Hepatocyte (in vitro differentiated cells): Measurements from ENCODE around the gene TRIM44.

ENCODE experiments used
- EZH2 ChIP-seq: fragments of 200-600 bp; sonication (generic); IDR thresholded peaks from 2 replicates; pipeline ENCODE4 v1.6.1; 2016; ENCODE audit warnings: antibody characterized with exemption, mild to moderate bottlenecking, borderline replicate concordance
- TF ChIP-seq, protein P1 (sequence below): fragments of 200-600 bp; sonication (generic); IDR thresholded peaks from 2 replicates; pipeline ENCODE4 v1.5.1; 2016; ENCODE audit warnings: antibody characterized with exemption, mild to moderate bottlenecking; ENCODE audit not compliant: poor library complexity

DNA sequence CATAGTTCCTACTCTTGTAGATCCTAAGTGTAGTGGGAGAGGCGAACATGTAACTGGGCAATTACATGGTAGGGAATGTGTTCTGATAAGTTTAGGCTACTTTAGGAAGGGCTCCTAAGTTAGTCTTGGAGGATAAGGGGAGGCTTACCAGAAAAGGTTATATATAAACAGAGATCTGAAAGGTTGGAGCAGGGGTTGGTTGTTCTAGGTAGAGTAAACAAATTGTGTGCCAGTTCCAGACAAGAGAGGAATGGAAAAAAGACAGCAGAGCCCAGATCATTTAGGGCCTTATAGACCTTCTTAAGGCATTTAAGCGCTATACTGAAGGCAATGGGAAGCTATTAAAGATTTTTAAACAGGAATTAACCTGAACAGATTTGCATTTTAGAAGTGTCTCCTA is 74.4 kb downstream of the TRIM44 start:
- TF ChIP-seq, protein P1, sequence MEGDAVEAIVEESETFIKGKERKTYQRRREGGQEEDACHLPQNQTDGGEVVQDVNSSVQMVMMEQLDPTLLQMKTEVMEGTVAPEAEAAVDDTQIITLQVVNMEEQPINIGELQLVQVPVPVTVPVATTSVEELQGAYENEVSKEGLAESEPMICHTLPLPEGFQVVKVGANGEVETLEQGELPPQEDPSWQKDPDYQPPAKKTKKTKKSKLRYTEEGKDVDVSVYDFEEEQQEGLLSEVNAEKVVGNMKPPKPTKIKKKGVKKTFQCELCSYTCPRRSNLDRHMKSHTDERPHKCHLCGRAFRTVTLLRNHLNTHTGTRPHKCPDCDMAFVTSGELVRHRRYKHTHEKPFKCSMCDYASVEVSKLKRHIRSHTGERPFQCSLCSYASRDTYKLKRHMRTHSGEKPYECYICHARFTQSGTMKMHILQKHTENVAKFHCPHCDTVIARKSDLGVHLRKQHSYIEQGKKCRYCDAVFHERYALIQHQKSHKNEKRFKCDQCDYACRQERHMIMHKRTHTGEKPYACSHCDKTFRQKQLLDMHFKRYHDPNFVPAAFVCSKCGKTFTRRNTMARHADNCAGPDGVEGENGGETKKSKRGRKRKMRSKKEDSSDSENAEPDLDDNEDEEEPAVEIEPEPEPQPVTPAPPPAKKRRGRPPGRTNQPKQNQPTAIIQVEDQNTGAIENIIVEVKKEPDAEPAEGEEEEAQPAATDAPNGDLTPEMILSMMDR = no peak
- no peak for TF ChIP-seq EZH2
